MM.1S (cell line): ENCODE results near the gene RANGAP1.

Experiments used
- DNase-seq: peaks from one replicate; pipeline ENCODE4 v3.0.0-alpha.2; 2015
- H2AFZ ChIP-seq: fragments of 300-600 bp; sonication (generic); 2 replicates; pipeline ENCODE4 v1.6.0; 2016; ENCODE audit warnings: antibody characterized with exemption, low read length
- H3F3A ChIP-seq: fragments of 300-600 bp; sonication (generic); 2 replicates; pipeline ENCODE4 v1.6.1; 2016; ENCODE audit warnings: mild to moderate bottlenecking, antibody characterized with exemption, low read length, moderate library complexity, mixed read lengths; ENCODE audit not compliant: insufficient read depth
- H3K27ac ChIP-seq: fragments of 300-600 bp; sonication (generic); 2 replicates; pipeline ENCODE4 v1.5.1; 2016; ENCODE audit warnings: mild to moderate bottlenecking, low read length
- H3K27me3 ChIP-seq: fragments of 300-600 bp; sonication (generic); replicated peaks from 2 replicates; pipeline ENCODE4 v1.6.0; 2016; ENCODE audit warnings: low read length; ENCODE audit not compliant: insufficient read depth
- H3K36me3 ChIP-seq: fragments of 300-600 bp; sonication (generic); replicated peaks from 2 replicates; pipeline ENCODE4 v1.6.1; 2016; ENCODE audit warnings: mild to moderate bottlenecking, low read length, mixed read lengths; ENCODE audit not compliant: insufficient read depth
- H3K4me1 ChIP-seq: fragments of 300-600 bp; sonication (generic); 2 replicates; pipeline ENCODE4 v1.6.1; 2016; ENCODE audit warnings: low read length, mixed read lengths
- H3K4me2 ChIP-seq: fragments of 300-600 bp; sonication (generic); 2 replicates; pipeline ENCODE4 v1.6.0; 2016; ENCODE audit warnings: low read depth, low read length
- H3K4me3 ChIP-seq: fragments of 300-600 bp; sonication (generic); 2 replicates; pipeline ENCODE4 v1.5.1; 2016; ENCODE audit warnings: low read length, mixed read lengths
- H3K79me2 ChIP-seq: fragments of 300-600 bp; sonication (generic); 2 replicates; pipeline ENCODE4 v1.6.1; 2016; ENCODE audit warnings: mixed run types, low read length, mixed read lengths
- H3K9ac ChIP-seq: fragments of 300-600 bp; sonication (generic); 2 replicates; pipeline ENCODE4 v1.6.1; 2016; ENCODE audit warnings: low read length, mixed read lengths
- H3K9me2 ChIP-seq: fragments of 300-600 bp; sonication (generic); replicated peaks from 2 replicates; pipeline ENCODE4 v1.6.1; 2016; ENCODE audit warnings: mild to moderate bottlenecking, low read length, mixed read lengths; ENCODE audit not compliant: insufficient read depth
- H3K9me3 ChIP-seq: fragments of 300-600 bp; sonication (generic); replicated peaks from 2 replicates; pipeline ENCODE4 v1.6.1; 2016; ENCODE audit warnings: mild to moderate bottlenecking, low read length, mixed read lengths; ENCODE audit not compliant: insufficient read depth
- H4K20me1 ChIP-seq: fragments of 300-600 bp; sonication (generic); 2 replicates; pipeline ENCODE4 v1.6.1; 2016; ENCODE audit warnings: mild to moderate bottlenecking, low read length, moderate library complexity, mixed read lengths; ENCODE audit not compliant: insufficient read depth
- CTCF ChIP-seq: fragments of 300-600 bp; sonication (generic); IDR thresholded peaks from 2 replicates; pipeline ENCODE4 v1.5.1; 2016; ENCODE audit warnings: antibody characterized with exemption, low read length, mixed read lengths
- EZH2 ChIP-seq: fragments of 300-600 bp; sonication (generic); optimal IDR thresholded peaks from 2 replicates; pipeline ENCODE3; 2017; ENCODE audit warnings: low read depth, mild to moderate bottlenecking, antibody characterized with exemption, low read length, mixed read lengths
- EZH2phosphoT487 ChIP-seq: fragments of 300-600 bp; sonication (generic); IDR thresholded peaks from 2 replicates; pipeline ENCODE4 v1.6.1; 2018; ENCODE audit warnings: antibody characterized with exemption, low read length

Gene RANGAP1

DNA sequence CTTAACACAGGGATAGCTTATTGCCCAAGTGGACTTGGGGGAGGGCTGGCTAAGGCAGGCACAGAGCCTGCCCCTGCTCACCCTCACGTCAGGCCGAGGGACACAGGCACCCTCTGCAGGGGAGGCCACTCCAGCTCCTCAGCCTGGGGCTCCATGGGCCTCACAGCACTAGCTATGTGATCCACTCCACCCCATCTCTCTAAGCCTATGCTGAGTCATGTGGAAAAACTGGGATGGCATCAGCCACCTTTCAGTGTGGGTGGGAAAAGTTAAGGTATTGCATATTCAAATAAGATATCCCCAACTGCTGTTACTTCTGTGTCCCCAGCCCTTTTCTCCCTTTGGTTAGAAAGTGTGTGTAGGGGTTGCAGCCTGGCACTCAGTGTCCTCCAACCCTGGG is 22.3 kb downstream of the RANGAP1 start:
- H3K79me2 ChIP-seq = peaks cover 12% of the 10 kb centered on the region

DNA sequence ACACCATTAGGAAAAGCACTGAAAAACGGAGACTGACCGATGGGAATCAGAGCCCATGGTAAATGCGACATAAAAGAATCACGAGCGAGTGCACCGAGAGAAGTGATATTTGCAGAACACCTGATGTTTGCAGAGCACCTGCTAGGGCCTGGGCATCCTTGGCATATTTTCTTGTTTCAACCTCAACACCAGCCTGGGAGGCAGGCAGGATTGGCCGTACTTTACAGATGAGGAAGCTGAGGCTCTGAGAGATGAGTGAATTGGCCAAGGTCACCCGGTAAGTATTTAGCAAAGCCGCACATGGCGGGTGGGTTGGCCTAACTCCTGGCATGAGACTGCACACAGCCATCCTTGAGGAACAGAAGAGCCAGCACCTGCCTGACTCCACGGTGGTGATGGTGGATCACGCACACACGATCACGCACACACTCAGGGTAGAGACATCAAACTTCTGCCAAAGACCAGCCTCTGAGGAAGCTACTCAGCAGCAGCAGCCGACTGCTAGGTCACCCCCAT is 23.7 kb downstream of the RANGAP1 start:
- peaks cover 3% of the 10 kb centered on the region; the same call in 1 of the 2 replicates for H3F3A ChIP-seq
- no peaks in the 10 kb centered on the region for H3K9me3 ChIP-seq
- no peaks in the 10 kb centered on the region for H4K20me1 ChIP-seq
- H3K9me2 ChIP-seq = no peaks in the 10 kb centered on the region
- no peak overlapping the region for H3K27ac ChIP-seq
- no peaks in the 10 kb centered on the region for H3K27me3 ChIP-seq
- DNase-seq = no peak
- TF ChIP-seq CTCF (no peak), EZH2phosphoT487 (no peak), EZH2 (no peak)
- no peak overlapping the region for H3K4me3 ChIP-seq
- peaks cover 6% of the 10 kb centered on the region; the same call in 1 of the 2 replicates for H3K79me2 ChIP-seq
- no peak overlapping the region for H3K9ac ChIP-seq
- H3K36me3 ChIP-seq = peaks cover 11% of the 10 kb centered on the region
- H3K4me2 ChIP-seq = no peak overlapping the region
- H3K4me1 ChIP-seq = no peaks in the 10 kb centered on the region
- no peak overlapping the region for H2AFZ ChIP-seq

More for the DNA sequence above, 22.3 kb downstream of the RANGAP1 start:
- Histone ChIP-seq H3K27ac (no peak overlapping the region), H4K20me1 (no peaks in the 10 kb centered on the region), H3K36me3 (peaks cover 20% of the 10 kb centered on the region), H3K4me1 (no peaks in the 10 kb centered on the region), H3K4me3 (no peak overlapping the region), H3K9ac (no peak overlapping the region), H3K9me3 (no peaks in the 10 kb centered on the region), H3K4me2 (no peak overlapping the region), H3K9me2 (no peaks in the 10 kb centered on the region), H3F3A (peaks cover 3% of the 10 kb centered on the region; the same call in 1 of the 2 replicates), H2AFZ (no peak overlapping the region), H3K27me3 (no peaks in the 10 kb centered on the region)
- TF ChIP-seq EZH2 (no peak), CTCF (no peak), EZH2phosphoT487 (no peak)
- DNase-seq = no peak

- Histone ChIP-seq H3K27ac (no peak overlapping the region), H4K20me1 (no peaks in the 10 kb centered on the region)
- no peak for TF ChIP-seq EZH2
- TF ChIP-seq CTCF = no peak
- no peak for TF ChIP-seq EZH2phosphoT487
Observed at GRCh38 chr22:41261541-41262249, 24.3 kb downstream of the RANGAP1 start.

More at GRCh38 chr22:41261541-41262249, 24.3 kb downstream of the RANGAP1 start:
- Histone ChIP-seq H3K36me3 (peaks cover 11% of the 10 kb centered on the region; the same call in 1 of the 2 replicates), H2AFZ (no peak overlapping the region), H3K79me2 (peaks cover 6% of the 10 kb centered on the region; the same call in 1 of the 2 replicates), H3F3A (peaks cover 3% of the 10 kb centered on the region; the same call in 1 of the 2 replicates), H3K9me2 (no peaks in the 10 kb centered on the region), H3K4me2 (no peak overlapping the region), H3K9me3 (no peaks in the 10 kb centered on the region), H3K4me1 (no peaks in the 10 kb centered on the region), H3K4me3 (no peak overlapping the region), H3K9ac (no peak overlapping the region), H3K27me3 (no peaks in the 10 kb centered on the region)
- no peak for DNase-seq
